K562 (cell line): Measurements from ENCODE around the gene SDHC. TPM values are rescaled to one million over a fixed set of nuclear protein-coding genes. Genes with fewer than 3 reads are reported as not detected.

ENCODE experiments used
- ATAC-seq: fragments of 200-7000 bp; cut with Tn5 transposase; 3 replicates; pipeline ENCODE4 v1.9.1; 2020; ENCODE audit warnings: moderate library complexity
- BruUV-seq: library from RNA; stranded (reverse); fragments of 400-500 nt; replicated peaks from 2 replicates; lab custom pipeline; 2021; lab: Mats Ljungman, UMichigan
- CTCF ChIA-PET: fragments of 300-600 bp; formaldehyde crosslinking; extraction: SDS; loops from one replicate; lab custom pipeline; 2021; ENCODE audit warnings: low intra/inter-chr PET ratio; lab: Yijun Ruan, JAX
- POLR2A ChIA-PET: fragments of 300-600, 350-650 bp; sonication (Branson Sonifier 250); formaldehyde crosslinking; extraction: SDS; loops from one replicate; lab custom pipeline; 2021; ENCODE audit warnings: antibody characterized with exemption, inconsistent platforms; lab: Yijun Ruan, JAX
- DNase-seq, 4 experiments: peaks; one replicate each; pipeline versions ENCODE4 v3.0.0 to v3.0.0-alpha.2; 2011 to 2018; ENCODE audit warnings: low spot score in 3 of 4, mixed read lengths in 3 of 4; ENCODE audit errors: extremely low read depth in 1 of 4
- FAIRE-seq: peaks from 2 replicates; lab custom pipeline; 2011; peaks lifted over from hg19 to GRCh38; lab: Jason Lieb, UNC
- H2AFZ ChIP-seq: 2 replicates; pipeline ENCODE4 v1.6.0; 2011; ENCODE audit warnings: low read depth, low read length, control low read depth, inconsistent platforms
- H3K27ac ChIP-seq: fragments of 200-600 bp; 3 replicates; pipeline ENCODE4 v1.8.0; 2011; ENCODE audit warnings: low read depth, mild to moderate bottlenecking, control low read depth, inconsistent platforms, low read length, moderate library complexity, mixed read lengths; ENCODE audit errors: extremely low read depth
- H3K27me3 ChIP-seq, 2 experiments: fragments of 300-600 bp in 1 of 2; 2 replicates in 1 of 2; 3 replicates in 1 of 2; pipeline versions ENCODE4 v1.6.0 to v1.8.0; 2011; ENCODE audit warnings: inconsistent platforms in 2 of 2, low read length in 2 of 2, mild to moderate bottlenecking in 1 of 2, mixed read lengths in 1 of 2, moderate library complexity in 1 of 2; ENCODE audit not compliant: control insufficient read depth in 2 of 2, insufficient read depth in 2 of 2
- H3K36me3 ChIP-seq: fragments of 300-600 bp; 3 replicates; pipeline ENCODE4 v1.8.0; 2011; ENCODE audit warnings: mild to moderate bottlenecking, low read length, inconsistent platforms; ENCODE audit not compliant: control insufficient read depth, insufficient read depth
- H3K4me1 ChIP-seq, 2 experiments: fragments of 200-600 bp in 1 of 2; replicated peaks in 1 of 2; 2 replicates in 1 of 2; 3 replicates in 1 of 2; pipeline versions ENCODE4 v1.5.1 to v1.8.0; 2011; ENCODE audit warnings: inconsistent platforms in 2 of 2, low read length in 2 of 2, mild to moderate bottlenecking in 1 of 2, mixed read lengths in 1 of 2, moderate library complexity in 1 of 2; ENCODE audit not compliant: control insufficient read depth in 2 of 2, insufficient read depth in 2 of 2
- H3K4me2 ChIP-seq: 2 replicates; pipeline ENCODE4 v1.6.1; 2011; ENCODE audit warnings: low read length, control low read depth, inconsistent platforms, mixed read lengths; ENCODE audit not compliant: insufficient read depth
- H3K4me3 ChIP-seq: fragments of 200-600 bp; sonication (generic), shearing (Covaris generic); 2 replicates; pipeline ENCODE4 v1.5.1; 2016; ENCODE audit warnings: control low read depth, inconsistent platforms
- H3K79me2 ChIP-seq: fragments of 200-600 bp; 3 replicates; pipeline ENCODE4 v1.8.0; 2011; ENCODE audit warnings: low read length, inconsistent platforms; ENCODE audit not compliant: control insufficient read depth, insufficient read depth
- H3K9ac ChIP-seq, 2 experiments: 2 replicates each; pipeline versions ENCODE4 v1.6.0 to v1.6.1; 2011; ENCODE audit warnings: low read depth in 2 of 2, low read length in 2 of 2, control low read depth in 1 of 2, inconsistent platforms in 1 of 2, mild to moderate bottlenecking in 1 of 2, mixed read lengths in 1 of 2; ENCODE audit not compliant: insufficient read depth in 1 of 2
- H3K9me1 ChIP-seq: one replicate; pipeline ENCODE4 v1.6.0; 2011; ENCODE audit warnings: inconsistent platforms, mild to moderate bottlenecking, low read length, moderate library complexity; ENCODE audit not compliant: control insufficient read depth, insufficient read depth
- H3K9me3 ChIP-seq: replicated peaks from 2 replicates; pipeline ENCODE4 v1.5.1; 2011; ENCODE audit warnings: low read depth, low read length, inconsistent platforms; ENCODE audit not compliant: control insufficient read depth, insufficient read depth
- H4K20me1 ChIP-seq: replicated peaks from 2 replicates; pipeline ENCODE4 v1.6.1; 2011; ENCODE audit warnings: low read length, inconsistent platforms, mixed read lengths; ENCODE audit not compliant: control insufficient read depth, insufficient read depth
- FOXK1 ChIP-seq: sonication (generic); formaldehyde crosslinking; IDR thresholded peaks from 2 replicates; pipeline ENCODE4 v1.8.0; 2022; ENCODE audit warnings: missing genetic modification reagents, mild to moderate bottlenecking, borderline replicate concordance
- PTBP1 ChIP-seq: fragments of 200-400 bp; formaldehyde crosslinking; IDR thresholded peaks from 2 replicates; pipeline ENCODE4 v1.6.1; 2017; ENCODE audit warnings: low read depth, low read length
- ZNF197 ChIP-seq: fragments of 200-800 bp; sonication (Bioruptor generic); IDR thresholded peaks from 2 replicates; pipeline ENCODE4 v1.6.1; 2016; ENCODE audit warnings: low read depth, missing genetic modification characterization, missing compliant biosample characterization
- WGBS: fragments of 100-300 bp; shearing (Covaris generic); methylation state at CpG from one replicate; pipeline ENCODE4 v1.1.6; 2016; ENCODE audit warnings: low coverage, mixed read lengths; ENCODE audit not compliant: insufficient coverage; ENCODE audit errors: missing lambda C conversion rate; 5-methylcytosine and 5-hydroxymethylcytosine counted together
- in situ Hi-C: fragments of 300-500 bp; cut with MboI; formaldehyde crosslinking; loops from 4 replicates; pipeline ENCODE4 v1.15.0; 2018; ENCODE audit warnings: inconsistent platforms, mixed read lengths
- intact Hi-C: fragments of 100-400 bp; cut with micrococcal nuclease; formaldehyde crosslinking; loops from 2 replicates; pipeline ENCODE4 v1.14.2; 2022
- polyA plus RNA-seq, 8 experiments: library from polyadenylated mRNA; depleted of rRNA in 4 of 8; stranded (reverse) in 5 of 8; unstranded in 3 of 8; fragments of >200 nt; fragmentation: Nextera tagmentation in 2 of 8; fragmentation: Illumina TruSeq in 1 of 8; extraction: Ambion mirVana in 2 of 8; extraction: Trizol in 1 of 8; gene quantifications; 2 replicates each; pipeline versions ENCODE4 v1.2.1 to v1.2.3, GENCODE V29; 2011 to 2014; ENCODE audit warnings: inconsistent platforms in 1 of 8, missing spikeins in 1 of 8
- total RNA-seq, 7 experiments: library from RNA; depleted of rRNA in 6 of 7; stranded (reverse); fragments of >200 nt in 6 of 7; fragmentation: Illumina TruSeq in 2 of 7; extraction: Trizol in 2 of 7; gene quantifications; 2 replicates each; pipeline versions ENCODE4 v1.2.1 to v1.2.3, GENCODE V29; 2011 to 2021; ENCODE audit warnings: low replicate concordance in 1 of 7
- TF ChIP-seq, protein P1 (sequence below): sonication (generic); IDR thresholded peaks from 2 replicates; pipeline ENCODE4 v1.6.1; 2016
- TF ChIP-seq, protein P2 (sequence below): sonication (generic); formaldehyde crosslinking; IDR thresholded peaks from 2 replicates; pipeline ENCODE4 v1.8.1; 2023; ENCODE audit warnings: mild to moderate bottlenecking, missing genetic modification reagents
- TF ChIP-seq, protein P3 (sequence below): fragments of 450-650 bp; IDR thresholded peaks from 2 replicates; pipeline ENCODE4 v1.6.1; 2016; ENCODE audit warnings: mild to moderate bottlenecking, moderate library complexity

SDHC gene
- total and polyA plus RNA-seq, 9 of the 15 experiments (the other 6 are each of a cell fraction or from before 2014, with no cell fraction given), result 7.7 to 309 (median 174) TPM

DNA sequence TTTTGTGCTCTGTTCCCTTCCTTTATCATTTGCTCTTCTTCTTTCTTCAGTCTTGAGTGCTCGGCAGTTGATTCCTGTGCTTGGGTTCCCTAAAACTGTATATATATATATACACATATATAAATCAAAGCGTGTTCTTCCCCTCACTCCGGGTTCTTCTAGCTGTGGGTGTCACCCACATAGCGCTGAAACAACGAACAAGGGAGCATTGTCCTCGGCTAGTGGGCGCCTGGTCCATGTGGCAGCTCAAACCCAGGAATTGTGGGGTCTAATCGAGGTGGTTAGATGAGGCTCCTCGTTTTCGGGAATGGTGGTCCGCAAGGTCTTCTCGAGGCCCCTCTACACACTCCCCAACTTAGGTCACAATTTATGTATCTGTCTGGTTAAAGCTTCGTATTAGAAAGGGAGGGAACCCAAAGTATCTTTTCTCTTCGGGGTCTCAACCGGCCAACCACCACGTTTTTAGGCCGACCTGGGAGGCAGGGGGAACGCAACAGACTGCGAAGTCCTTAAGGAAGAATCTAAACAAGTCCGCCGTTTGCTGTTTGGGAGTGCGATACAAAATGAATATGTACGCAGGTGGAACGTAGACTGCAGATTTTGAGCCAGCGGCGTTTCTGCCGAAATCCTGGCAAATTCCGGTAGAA lies 504 bp upstream of the SDHC start:
- DNase-seq (peak in 2 of 4 experiments; percentile 19 to 21), FAIRE-seq (no peak), ATAC-seq (peak; percentile 4; the same call in 2 of the 3 replicates)
- no peaks in the 10 kb centered on the region for H3K27me3 ChIP-seq
- peaks cover 4% of the 10 kb centered on the region; the same call in 1 of the 3 replicates for H3K36me3 ChIP-seq
- H3K79me2 ChIP-seq, result peaks cover 38% of the 10 kb centered on the region
- intact Hi-C loops (loop anchor here (10.0 kb wide), 1 partner anchor 131 kb away; no protein-coding TSS in a partner anchor), in situ Hi-C loops (no loop called here)
- CTCF ChIA-PET, result interaction anchor here (0.8 kb wide), 1 partner anchor 60 kb away, joined by 4 read pairs; no protein-coding TSS in a partner anchor
- H3K9ac ChIP-seq, result peak overlapping the region; percentile 97 to 99
- peak overlapping the region; percentile 92 for H3K4me2 ChIP-seq
- no peaks in the 10 kb centered on the region for H4K20me1 ChIP-seq
- H3K9me3 ChIP-seq, result no peaks in the 10 kb centered on the region
- POLR2A ChIA-PET, result interaction anchor here (0.6 to 2.8 kb wide), 17 partner anchors 7 to 503 kb away, joined by 3 to 13 read pairs (median 3); partner anchors contain the start of genes TOMM40L and USP21
- WGBS, result 4% methylated on average over 28 of the region's 28 CpGs
- H2AFZ ChIP-seq, result peak overlapping the region; percentile 93
- no peaks in the 10 kb centered on the region for H3K9me1 ChIP-seq
- TSS peak; percentile 98 for BruUV-seq
- peaks cover 13 to 30% of the 10 kb centered on the region in 2 experiments for H3K4me1 ChIP-seq
- peak overlapping the region; percentile 98 for H3K27ac ChIP-seq
- peak overlapping the region; percentile 91 for H3K4me3 ChIP-seq
- TF ChIP-seq, protein P1, sequence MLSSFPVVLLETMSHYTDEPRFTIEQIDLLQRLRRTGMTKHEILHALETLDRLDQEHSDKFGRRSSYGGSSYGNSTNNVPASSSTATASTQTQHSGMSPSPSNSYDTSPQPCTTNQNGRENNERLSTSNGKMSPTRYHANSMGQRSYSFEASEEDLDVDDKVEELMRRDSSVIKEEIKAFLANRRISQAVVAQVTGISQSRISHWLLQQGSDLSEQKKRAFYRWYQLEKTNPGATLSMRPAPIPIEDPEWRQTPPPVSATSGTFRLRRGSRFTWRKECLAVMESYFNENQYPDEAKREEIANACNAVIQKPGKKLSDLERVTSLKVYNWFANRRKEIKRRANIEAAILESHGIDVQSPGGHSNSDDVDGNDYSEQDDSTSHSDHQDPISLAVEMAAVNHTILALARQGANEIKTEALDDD, result 0 out of 2 replicates have a peak, but pooled peaks have one; percentile 47
- TF ChIP-seq PTBP1 (no peak), ZNF197 (CRISPR knock-in tag) (peak; percentile 21; the same call in 1 of the 2 replicates), FOXK1 (0 out of 2 replicates have a peak, but pooled peaks have one; percentile 57)
- TF ChIP-seq, protein P2, sequence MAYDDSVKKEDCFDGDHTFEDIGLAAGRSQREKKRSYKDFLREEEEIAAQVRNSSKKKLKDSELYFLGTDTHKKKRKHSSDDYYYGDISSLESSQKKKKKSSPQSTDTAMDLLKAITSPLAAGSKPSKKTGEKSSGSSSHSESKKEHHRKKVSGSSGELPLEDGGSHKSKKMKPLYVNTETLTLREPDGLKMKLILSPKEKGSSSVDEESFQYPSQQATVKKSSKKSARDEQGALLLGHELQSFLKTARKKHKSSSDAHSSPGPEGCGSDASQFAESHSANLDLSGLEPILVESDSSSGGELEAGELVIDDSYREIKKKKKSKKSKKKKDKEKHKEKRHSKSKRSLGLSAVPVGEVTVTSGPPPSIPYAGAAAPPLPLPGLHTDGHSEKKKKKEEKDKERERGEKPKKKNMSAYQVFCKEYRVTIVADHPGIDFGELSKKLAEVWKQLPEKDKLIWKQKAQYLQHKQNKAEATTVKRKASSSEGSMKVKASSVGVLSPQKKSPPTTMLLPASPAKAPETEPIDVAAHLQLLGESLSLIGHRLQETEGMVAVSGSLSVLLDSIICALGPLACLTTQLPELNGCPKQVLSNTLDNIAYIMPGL (CRISPR knock-in tag), result no peak
- TF ChIP-seq, protein P3, sequence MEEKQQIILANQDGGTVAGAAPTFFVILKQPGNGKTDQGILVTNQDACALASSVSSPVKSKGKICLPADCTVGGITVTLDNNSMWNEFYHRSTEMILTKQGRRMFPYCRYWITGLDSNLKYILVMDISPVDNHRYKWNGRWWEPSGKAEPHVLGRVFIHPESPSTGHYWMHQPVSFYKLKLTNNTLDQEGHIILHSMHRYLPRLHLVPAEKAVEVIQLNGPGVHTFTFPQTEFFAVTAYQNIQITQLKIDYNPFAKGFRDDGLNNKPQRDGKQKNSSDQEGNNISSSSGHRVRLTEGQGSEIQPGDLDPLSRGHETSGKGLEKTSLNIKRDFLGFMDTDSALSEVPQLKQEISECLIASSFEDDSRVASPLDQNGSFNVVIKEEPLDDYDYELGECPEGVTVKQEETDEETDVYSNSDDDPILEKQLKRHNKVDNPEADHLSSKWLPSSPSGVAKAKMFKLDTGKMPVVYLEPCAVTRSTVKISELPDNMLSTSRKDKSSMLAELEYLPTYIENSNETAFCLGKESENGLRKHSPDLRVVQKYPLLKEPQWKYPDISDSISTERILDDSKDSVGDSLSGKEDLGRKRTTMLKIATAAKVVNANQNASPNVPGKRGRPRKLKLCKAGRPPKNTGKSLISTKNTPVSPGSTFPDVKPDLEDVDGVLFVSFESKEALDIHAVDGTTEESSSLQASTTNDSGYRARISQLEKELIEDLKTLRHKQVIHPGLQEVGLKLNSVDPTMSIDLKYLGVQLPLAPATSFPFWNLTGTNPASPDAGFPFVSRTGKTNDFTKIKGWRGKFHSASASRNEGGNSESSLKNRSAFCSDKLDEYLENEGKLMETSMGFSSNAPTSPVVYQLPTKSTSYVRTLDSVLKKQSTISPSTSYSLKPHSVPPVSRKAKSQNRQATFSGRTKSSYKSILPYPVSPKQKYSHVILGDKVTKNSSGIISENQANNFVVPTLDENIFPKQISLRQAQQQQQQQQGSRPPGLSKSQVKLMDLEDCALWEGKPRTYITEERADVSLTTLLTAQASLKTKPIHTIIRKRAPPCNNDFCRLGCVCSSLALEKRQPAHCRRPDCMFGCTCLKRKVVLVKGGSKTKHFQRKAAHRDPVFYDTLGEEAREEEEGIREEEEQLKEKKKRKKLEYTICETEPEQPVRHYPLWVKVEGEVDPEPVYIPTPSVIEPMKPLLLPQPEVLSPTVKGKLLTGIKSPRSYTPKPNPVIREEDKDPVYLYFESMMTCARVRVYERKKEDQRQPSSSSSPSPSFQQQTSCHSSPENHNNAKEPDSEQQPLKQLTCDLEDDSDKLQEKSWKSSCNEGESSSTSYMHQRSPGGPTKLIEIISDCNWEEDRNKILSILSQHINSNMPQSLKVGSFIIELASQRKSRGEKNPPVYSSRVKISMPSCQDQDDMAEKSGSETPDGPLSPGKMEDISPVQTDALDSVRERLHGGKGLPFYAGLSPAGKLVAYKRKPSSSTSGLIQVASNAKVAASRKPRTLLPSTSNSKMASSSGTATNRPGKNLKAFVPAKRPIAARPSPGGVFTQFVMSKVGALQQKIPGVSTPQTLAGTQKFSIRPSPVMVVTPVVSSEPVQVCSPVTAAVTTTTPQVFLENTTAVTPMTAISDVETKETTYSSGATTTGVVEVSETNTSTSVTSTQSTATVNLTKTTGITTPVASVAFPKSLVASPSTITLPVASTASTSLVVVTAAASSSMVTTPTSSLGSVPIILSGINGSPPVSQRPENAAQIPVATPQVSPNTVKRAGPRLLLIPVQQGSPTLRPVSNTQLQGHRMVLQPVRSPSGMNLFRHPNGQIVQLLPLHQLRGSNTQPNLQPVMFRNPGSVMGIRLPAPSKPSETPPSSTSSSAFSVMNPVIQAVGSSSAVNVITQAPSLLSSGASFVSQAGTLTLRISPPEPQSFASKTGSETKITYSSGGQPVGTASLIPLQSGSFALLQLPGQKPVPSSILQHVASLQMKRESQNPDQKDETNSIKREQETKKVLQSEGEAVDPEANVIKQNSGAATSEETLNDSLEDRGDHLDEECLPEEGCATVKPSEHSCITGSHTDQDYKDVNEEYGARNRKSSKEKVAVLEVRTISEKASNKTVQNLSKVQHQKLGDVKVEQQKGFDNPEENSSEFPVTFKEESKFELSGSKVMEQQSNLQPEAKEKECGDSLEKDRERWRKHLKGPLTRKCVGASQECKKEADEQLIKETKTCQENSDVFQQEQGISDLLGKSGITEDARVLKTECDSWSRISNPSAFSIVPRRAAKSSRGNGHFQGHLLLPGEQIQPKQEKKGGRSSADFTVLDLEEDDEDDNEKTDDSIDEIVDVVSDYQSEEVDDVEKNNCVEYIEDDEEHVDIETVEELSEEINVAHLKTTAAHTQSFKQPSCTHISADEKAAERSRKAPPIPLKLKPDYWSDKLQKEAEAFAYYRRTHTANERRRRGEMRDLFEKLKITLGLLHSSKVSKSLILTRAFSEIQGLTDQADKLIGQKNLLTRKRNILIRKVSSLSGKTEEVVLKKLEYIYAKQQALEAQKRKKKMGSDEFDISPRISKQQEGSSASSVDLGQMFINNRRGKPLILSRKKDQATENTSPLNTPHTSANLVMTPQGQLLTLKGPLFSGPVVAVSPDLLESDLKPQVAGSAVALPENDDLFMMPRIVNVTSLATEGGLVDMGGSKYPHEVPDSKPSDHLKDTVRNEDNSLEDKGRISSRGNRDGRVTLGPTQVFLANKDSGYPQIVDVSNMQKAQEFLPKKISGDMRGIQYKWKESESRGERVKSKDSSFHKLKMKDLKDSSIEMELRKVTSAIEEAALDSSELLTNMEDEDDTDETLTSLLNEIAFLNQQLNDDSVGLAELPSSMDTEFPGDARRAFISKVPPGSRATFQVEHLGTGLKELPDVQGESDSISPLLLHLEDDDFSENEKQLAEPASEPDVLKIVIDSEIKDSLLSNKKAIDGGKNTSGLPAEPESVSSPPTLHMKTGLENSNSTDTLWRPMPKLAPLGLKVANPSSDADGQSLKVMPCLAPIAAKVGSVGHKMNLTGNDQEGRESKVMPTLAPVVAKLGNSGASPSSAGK, result peak; percentile 78
